GM18907 (cell line): Measurements from ENCODE around the gene WSB1.

Source experiments
- ATAC-seq: cut with Tn5 transposase; IDR thresholded peaks from one replicate; pipeline ENCODE4 v1.9.1; 2021; ENCODE audit warnings: mild to moderate bottlenecking, moderate library complexity; ENCODE audit not compliant: unreplicated experiment

WSB1 gene

GRCh38 chr17:27333410-27333980 lies 39.6 kb downstream of the WSB1 start:
- no peak for ATAC-seq

GRCh38 chr17:27336184-27336583 lies 42.3 kb downstream of the WSB1 start:
- ATAC-seq = no peak

- ATAC-seq = peak; percentile 68
Measured at GRCh38 chr17:27338536-27338985, 44.6 kb downstream of the WSB1 start.

GRCh38 chr17:27339198-27339835 lies 45.4 kb downstream of the WSB1 start:
- peak; percentile 61 for ATAC-seq

- ATAC-seq = no peak
Measured at GRCh38 chr17:27339836-27340550, 46.1 kb downstream of the WSB1 start.

- ATAC-seq = no peak
Measured at GRCh38 chr17:27340575-27340974, 46.7 kb downstream of the WSB1 start.

GRCh38 chr17:27341041-27341471 lies 47.1 kb downstream of the WSB1 start:
- no peak for ATAC-seq

- no peak for ATAC-seq
Measured at GRCh38 chr17:27342059-27342458, 48.1 kb downstream of the WSB1 start.

- ATAC-seq = no peak
Measured at GRCh38 chr17:27343294-27343693, 49.4 kb downstream of the WSB1 start.

GRCh38 chr17:27343977-27344607 lies 50.2 kb downstream of the WSB1 start:
- ATAC-seq = no peak

GRCh38 chr17:27345141-27345904 lies 51.4 kb downstream of the WSB1 start:
- ATAC-seq = no peak

- no peak for ATAC-seq
Measured at GRCh38 chr17:27346228-27346899, 52.5 kb downstream of the WSB1 start.

- no peak for ATAC-seq
Measured at GRCh38 chr17:27348196-27348595, 54.3 kb downstream of the WSB1 start.

- ATAC-seq = no peak
Measured at GRCh38 chr17:27349540-27350021, 55.7 kb downstream of the WSB1 start.

GRCh38 chr17:27351759-27352158 lies 57.8 kb downstream of the WSB1 start:
- no peak for ATAC-seq

- ATAC-seq = no peak
Measured at GRCh38 chr17:27352448-27353032, 58.6 kb downstream of the WSB1 start.

GRCh38 chr17:27353033-27353460 lies 59.1 kb downstream of the WSB1 start:
- ATAC-seq = no peak

GRCh38 chr17:27353461-27354050 lies 59.6 kb downstream of the WSB1 start:
- ATAC-seq = peak; percentile 87

GRCh38 chr17:27354051-27354490 lies 60.2 kb downstream of the WSB1 start:
- ATAC-seq = no peak
